Bronchial epithelial cell (primary cell): ENCODE data around the gene NPLOC4. TPM values are rescaled to one million over a fixed set of nuclear protein-coding genes. Genes with fewer than 3 reads are reported as not detected.
"Not testable (repeated sequence)": the region's sequence is repeated elsewhere in the genome, so short reads cannot be mapped to it uniquely, and the experiment has no call there.

Experiments used
- DNase-seq: peaks from one replicate; pipeline ENCODE4 v3.0.0-alpha.2; 2010; ENCODE audit warnings: low read depth
- FAIRE-seq: peaks from 2 replicates; lab custom pipeline; 2011; peaks lifted over from hg19 to GRCh38; lab: Jason Lieb, UNC
- H3K27me3 ChIP-seq: 2 replicates; pipeline ENCODE4 v1.5.1; 2011; ENCODE audit warnings: low read length; ENCODE audit not compliant: control insufficient read depth, insufficient read depth
- H3K36me3 ChIP-seq: 2 replicates; pipeline ENCODE4 v1.5.1; 2011; ENCODE audit warnings: low read length; ENCODE audit not compliant: control insufficient read depth, insufficient read depth
- H3K4me3 ChIP-seq: 2 replicates; pipeline ENCODE4 v1.5.1; 2011; ENCODE audit warnings: mild to moderate bottlenecking, low read depth, low read length, control low read depth
- total RNA-seq: library from RNA; depleted of rRNA; stranded (reverse); fragments of >200 nt; gene quantifications from 2 replicates; pipeline ENCODE4 v1.2.1, GENCODE V29; 2014
- TF ChIP-seq, protein P1 (sequence below): IDR thresholded peaks from 2 replicates; pipeline ENCODE4 v1.5.1; 2011; ENCODE audit warnings: mild to moderate bottlenecking, moderate library complexity, low read length, control low read depth, inconsistent platforms; ENCODE audit not compliant: insufficient read depth, severe bottlenecking

NPLOC4 gene
- total RNA-seq, 1 donor from 2014 or later, result 60.0 TPM

DNA sequence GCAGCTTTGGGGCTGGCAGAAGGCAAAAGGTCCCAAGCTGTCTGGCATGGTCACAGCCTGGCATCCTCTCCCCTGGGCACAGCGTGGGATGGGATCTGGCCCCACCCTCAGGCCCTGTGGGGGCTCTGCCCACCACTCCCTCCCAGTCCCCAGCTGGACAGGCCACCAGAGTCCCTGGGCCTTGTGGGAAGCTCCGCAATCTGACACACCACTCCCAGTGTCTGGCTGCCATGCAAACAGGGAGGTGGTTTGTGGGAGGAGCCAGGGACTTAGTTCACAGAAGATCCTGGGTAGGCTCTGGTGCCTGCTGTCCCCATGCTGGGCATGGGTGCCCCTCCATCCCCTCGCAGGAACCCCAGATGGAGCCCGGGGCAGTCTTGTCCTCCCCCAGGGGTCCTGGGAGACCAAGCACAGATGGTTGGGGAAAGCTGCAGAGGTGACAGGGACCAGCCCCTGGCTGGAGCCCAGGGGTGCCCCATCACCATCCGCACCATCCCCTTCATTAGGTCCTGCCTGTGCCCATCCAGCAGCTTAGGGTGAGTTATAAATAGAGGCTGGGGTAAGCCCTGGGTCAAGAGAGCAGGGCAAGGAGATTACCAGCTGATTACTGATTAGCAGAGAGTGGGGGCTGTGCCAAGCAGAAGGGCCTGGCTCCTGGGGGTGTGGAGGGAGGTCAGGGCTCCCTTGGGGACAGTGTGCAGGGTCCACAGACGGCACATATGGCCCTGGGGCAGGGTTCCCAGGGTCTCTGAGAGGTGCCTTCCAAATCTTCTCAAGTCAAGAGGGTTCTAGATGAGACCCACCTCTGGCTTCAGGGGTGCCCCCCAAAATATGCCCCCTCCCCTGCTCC lies 102.5 kb downstream of the NPLOC4 start:
- Histone ChIP-seq H3K4me3 (no peak overlapping the region), H3K27me3 (peaks cover 8% of the 10 kb centered on the region), H3K36me3 (no peaks in the 10 kb centered on the region)
- FAIRE-seq, result no peak
- no peak for DNase-seq
- TF ChIP-seq, protein P1, sequence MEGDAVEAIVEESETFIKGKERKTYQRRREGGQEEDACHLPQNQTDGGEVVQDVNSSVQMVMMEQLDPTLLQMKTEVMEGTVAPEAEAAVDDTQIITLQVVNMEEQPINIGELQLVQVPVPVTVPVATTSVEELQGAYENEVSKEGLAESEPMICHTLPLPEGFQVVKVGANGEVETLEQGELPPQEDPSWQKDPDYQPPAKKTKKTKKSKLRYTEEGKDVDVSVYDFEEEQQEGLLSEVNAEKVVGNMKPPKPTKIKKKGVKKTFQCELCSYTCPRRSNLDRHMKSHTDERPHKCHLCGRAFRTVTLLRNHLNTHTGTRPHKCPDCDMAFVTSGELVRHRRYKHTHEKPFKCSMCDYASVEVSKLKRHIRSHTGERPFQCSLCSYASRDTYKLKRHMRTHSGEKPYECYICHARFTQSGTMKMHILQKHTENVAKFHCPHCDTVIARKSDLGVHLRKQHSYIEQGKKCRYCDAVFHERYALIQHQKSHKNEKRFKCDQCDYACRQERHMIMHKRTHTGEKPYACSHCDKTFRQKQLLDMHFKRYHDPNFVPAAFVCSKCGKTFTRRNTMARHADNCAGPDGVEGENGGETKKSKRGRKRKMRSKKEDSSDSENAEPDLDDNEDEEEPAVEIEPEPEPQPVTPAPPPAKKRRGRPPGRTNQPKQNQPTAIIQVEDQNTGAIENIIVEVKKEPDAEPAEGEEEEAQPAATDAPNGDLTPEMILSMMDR, result no peak

DNA sequence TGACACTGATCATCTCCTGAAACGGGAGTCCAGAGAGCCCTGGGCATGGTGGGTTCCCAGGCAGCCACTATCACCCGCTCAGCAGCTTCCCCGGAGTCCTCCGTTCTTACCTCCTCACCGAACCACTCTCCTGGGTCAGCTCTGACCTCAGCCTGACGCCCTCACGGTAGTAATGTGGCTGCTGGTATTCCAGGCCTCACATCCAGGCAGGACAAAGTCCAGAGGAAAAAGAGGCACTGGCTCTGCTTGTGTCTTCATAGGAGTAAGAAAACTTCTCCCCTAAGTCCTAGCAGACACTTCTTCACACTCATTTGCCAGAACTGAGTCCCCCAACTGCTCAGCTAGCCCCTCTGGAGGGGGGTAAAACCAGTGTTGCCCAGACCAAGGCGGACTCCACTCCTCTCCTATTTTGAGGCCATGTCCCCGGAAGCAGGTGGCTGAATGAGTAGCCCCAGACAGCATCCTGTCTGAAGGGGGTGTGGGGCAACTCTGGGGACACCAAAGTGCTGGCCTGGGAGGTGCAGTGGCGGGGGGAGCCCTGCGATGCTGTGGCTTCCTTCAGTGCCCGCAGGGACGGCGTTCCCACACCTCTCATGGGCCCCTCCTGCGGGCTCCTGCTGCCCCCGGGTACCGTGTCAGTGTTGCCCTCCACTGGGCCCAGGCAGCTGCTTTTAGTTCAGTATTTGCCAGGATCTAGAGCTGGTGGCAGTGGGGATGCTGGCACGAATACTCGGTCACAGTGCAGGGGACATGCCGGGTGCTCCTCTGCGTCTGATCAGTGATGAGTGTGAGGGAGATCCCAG lies 103.4 kb downstream of the NPLOC4 start:
- FAIRE-seq, result no peak
- TF ChIP-seq, protein P1, result no peak
- no peak for DNase-seq
- Histone ChIP-seq H3K4me3 (no peak overlapping the region), H3K36me3 (no peaks in the 10 kb centered on the region), H3K27me3 (peaks cover 11% of the 10 kb centered on the region)

DNA sequence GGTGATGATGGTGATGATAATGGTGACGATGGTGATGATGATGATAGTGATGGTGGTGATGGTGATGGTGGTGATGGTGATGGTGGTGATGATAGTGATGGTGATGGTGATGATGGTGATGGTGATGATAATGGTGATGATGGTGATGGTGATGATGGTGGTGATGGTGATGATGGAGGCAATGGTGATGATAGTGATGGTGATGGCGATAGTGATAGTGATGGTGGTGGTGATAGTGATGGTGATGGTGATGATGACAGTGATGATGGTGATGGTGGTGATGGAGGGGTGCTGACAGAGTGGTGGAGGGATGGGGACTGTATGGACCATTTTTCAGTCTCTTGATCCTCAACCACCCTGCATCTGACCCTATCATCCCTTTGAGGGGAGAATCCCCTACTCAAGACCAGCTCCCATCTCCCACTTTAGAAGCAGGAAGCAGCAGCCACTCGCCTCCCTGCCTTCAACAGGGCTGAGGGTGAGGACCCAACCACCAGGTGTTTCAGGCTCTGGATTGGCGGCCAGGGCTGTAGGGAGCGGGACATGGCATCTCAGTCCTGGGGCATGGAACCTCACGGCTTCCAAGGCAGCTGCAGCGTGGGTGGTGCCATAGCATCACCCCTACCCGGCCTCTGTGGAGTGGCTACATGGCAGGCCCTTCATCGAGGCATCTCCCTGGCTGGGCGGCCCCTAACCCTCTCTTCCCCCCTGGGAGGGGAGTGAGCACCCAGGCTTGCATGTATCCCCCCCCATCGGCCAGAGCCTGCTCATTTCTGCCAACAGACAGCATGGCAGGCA lies 104.2 kb downstream of the NPLOC4 start:
- FAIRE-seq, result no peak
- H3K36me3 ChIP-seq, result no peaks in the 10 kb centered on the region
- TF ChIP-seq, protein P1, result no peak
- H3K27me3 ChIP-seq, result peaks cover 11% of the 10 kb centered on the region
- no peak for DNase-seq
- no peak overlapping the region for H3K4me3 ChIP-seq

DNA sequence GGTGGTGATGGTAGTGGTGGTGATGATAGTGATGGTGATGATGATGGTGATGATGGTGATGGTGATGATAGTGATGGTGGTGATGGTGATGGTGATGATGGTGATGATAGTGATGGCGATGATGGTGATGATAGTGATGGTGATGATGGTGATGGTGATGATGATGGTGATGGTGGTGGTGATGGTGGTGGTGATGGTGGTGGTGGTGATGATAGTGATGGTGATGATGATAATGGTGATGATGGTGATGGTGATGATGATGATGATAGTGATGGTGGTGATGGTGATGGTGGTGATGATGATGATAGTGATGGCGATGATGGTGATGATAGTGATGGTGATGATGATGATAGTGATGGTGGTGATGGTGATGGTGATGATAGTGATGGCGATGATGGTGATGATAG lies 104.9 kb downstream of the NPLOC4 start:
- H3K36me3 ChIP-seq, H3K4me3 ChIP-seq, FAIRE-seq, DNase-seq: not testable (repeated sequence)
- peaks cover 17% of the 10 kb centered on the region for H3K27me3 ChIP-seq

DNA sequence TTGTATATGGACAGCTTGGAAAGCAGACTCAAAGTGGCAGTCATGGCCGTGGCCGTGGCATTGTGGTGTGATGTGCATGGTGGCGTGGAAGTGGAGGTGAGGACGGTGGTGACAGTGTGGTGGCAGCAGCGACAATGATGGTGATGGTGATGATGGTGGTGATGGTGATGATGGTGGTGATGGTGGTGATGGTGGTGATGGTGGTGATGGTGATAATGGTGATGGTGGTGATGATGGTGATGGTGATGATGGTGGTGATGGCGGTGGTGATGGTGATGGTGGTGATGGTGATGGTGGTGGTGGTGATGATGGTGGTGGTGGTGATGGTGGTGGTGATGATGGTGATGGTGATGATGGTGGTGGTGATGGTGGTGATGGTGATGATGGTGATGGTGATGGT lies 105.9 kb downstream of the NPLOC4 start:
- H3K27me3 ChIP-seq, result peaks cover 12% of the 10 kb centered on the region
- FAIRE-seq, DNase-seq, H3K4me3 ChIP-seq, H3K36me3 ChIP-seq: not testable (repeated sequence)

DNA sequence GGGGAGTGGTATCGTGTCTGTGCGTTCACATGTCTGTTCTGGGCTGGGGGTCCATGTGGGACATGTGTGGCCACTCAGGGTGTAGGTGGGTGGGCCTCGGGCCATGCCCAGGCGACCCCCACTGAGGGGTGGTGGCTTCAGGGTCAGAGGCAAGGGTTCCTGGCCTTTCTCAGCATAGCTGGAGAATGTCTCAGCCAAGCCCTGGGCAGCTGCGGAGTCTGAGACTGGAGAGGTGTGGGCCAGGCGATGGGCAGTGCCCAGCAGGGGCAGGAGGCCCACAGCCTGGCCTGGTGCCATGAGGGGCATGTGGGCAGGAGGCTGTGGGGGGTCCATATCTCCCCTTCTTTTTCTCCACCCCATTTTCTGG lies 107.5 kb downstream of the NPLOC4 start:
- TF ChIP-seq, protein P1, result no peak
- no peaks in the 10 kb centered on the region for H3K36me3 ChIP-seq
- no peak overlapping the region for H3K4me3 ChIP-seq
- DNase-seq, result no peak
- peaks cover 9% of the 10 kb centered on the region for H3K27me3 ChIP-seq
- FAIRE-seq, result no peak
